ENCODE results near the gene ODAD2. TPM values are rescaled to one million over a fixed set of nuclear protein-coding genes. Genes with fewer than 3 reads are reported as not detected.
A peak's percentile ranks its signal among the peaks of the same experiment; 100 is the strongest.

Gene ODAD2
- total and polyA plus RNA-seq, 12 donors: 0.41 to 1.7 (median 1.0) TPM; not detected in 5

DNA sequence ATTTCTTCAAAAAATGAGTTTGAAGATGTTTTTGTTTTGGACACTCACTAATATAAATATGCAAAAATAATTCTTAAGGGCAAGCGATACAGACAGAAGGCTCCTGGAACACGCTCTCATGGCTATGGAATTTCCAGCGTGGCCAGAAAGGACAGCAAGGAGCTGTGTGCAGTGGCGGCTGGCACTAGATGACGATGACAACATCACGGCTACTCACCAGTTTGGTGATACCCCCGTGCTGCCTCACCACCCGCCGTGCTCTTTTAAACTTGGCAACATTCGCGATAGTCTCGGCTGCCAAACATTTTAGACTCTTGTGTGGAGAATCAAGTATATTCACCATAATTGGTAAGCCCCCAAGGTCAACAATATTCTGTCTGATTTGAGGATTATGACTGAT, 54.9 kb downstream of the ODAD2 start:
- Histone ChIP-seq H3K4me1 (no peaks in the 10 kb centered on the region), H3K36me3 (no peaks in the 10 kb centered on the region), H3K4me3 (no peak overlapping the region), H3K27me3 (peaks cover 0 to 8% (median 0%) of the 10 kb centered on the region in 7 donors), H3K9me3 (no peaks in the 10 kb centered on the region), H3K27ac (no peak overlapping the region)
- no peak for DNase-seq
- intact Hi-C loops (cut with DNase I): no loop called here
- TF ChIP-seq, protein P1, sequence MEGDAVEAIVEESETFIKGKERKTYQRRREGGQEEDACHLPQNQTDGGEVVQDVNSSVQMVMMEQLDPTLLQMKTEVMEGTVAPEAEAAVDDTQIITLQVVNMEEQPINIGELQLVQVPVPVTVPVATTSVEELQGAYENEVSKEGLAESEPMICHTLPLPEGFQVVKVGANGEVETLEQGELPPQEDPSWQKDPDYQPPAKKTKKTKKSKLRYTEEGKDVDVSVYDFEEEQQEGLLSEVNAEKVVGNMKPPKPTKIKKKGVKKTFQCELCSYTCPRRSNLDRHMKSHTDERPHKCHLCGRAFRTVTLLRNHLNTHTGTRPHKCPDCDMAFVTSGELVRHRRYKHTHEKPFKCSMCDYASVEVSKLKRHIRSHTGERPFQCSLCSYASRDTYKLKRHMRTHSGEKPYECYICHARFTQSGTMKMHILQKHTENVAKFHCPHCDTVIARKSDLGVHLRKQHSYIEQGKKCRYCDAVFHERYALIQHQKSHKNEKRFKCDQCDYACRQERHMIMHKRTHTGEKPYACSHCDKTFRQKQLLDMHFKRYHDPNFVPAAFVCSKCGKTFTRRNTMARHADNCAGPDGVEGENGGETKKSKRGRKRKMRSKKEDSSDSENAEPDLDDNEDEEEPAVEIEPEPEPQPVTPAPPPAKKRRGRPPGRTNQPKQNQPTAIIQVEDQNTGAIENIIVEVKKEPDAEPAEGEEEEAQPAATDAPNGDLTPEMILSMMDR (IDR thresholded peaks at IDR 0.05): no peak
- peak in 1 of 8 donors; percentile 41 for ATAC-seq
- WGBS, 2 donors: 56 to 68% methylated on average over 12 of the region's 12 CpGs

GRCh38 chr10:27914888-27915287, 84.0 kb downstream of the ODAD2 start:
- TF ChIP-seq, protein P1 (IDR thresholded peaks at IDR 0.05): no peak
- intact Hi-C loops (cut with DNase I): loop anchor here in 1 of 10 donors (10.0 kb wide), 1 partner anchor 1640 kb away; no protein-coding TSS in a partner anchor
- WGBS, 2 donors: 89 to 91% methylated on average over 3 of the region's 3 CpGs

DNA sequence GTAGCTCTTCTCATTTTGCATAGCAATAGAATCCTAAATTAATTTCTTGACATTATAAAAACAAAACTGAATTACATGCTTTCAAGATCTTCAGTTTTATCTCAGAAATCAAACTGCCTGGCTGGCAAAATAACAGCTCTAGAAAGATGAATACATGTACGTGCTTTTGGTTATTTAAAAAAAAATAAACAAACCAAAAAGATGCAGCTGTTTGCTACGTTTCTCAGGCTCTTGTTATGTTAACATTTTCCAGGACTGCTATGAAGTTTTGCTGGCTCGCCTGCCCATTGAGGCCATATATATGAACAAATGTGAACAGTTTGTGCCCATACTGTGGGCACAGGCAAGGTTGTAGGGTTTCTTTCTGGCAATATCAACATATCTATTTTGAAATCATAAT, 86.6 kb downstream of the ODAD2 start:
- Histone ChIP-seq H3K9me3 (peaks cover 0 to 7% (median 0%) of the 10 kb centered on the region in 11 donors), H3K27me3 (peaks cover 0 to 9% (median 0%) of the 10 kb centered on the region in 7 donors), H3K27ac (no peak overlapping the region), H3K4me1 (no peaks in the 10 kb centered on the region), H3K4me3 (no peak overlapping the region), H3K36me3 (no peaks in the 10 kb centered on the region)
- TF ChIP-seq, protein P1 (IDR thresholded peaks at IDR 0.05): no peak
- intact Hi-C loops (cut with DNase I): loop anchor here in 1 of 10 donors (10.0 kb wide), 1 partner anchor 1643 kb away; no protein-coding TSS in a partner anchor
- 43 to 52% methylated on average over 3 of the region's 3 CpGs for WGBS, 2 donors
- ATAC-seq: no peak
- no peak for DNase-seq

More at GRCh38 chr10:27914888-27915287, 84.0 kb downstream of the ODAD2 start:
- no peak for DNase-seq
- H3K36me3 ChIP-seq: no peaks in the 10 kb centered on the region
- no peak for ATAC-seq
- H3K9me3 ChIP-seq: peaks cover 0 to 7% (median 0%) of the 10 kb centered on the region in 11 donors
- H3K27me3 ChIP-seq: peaks cover 0 to 9% (median 0%) of the 10 kb centered on the region in 7 donors
- no peak overlapping the region for H3K27ac ChIP-seq
- H3K4me3 ChIP-seq: no peak overlapping the region
- H3K4me1 ChIP-seq: no peaks in the 10 kb centered on the region

- Histone ChIP-seq H3K27me3 (peaks cover 0 to 9% (median 0%) of the 10 kb centered on the region in 7 donors), H3K27ac (no peak overlapping the region), H3K4me1 (no peaks in the 10 kb centered on the region), H3K9me3 (peaks cover 0 to 7% (median 0%) of the 10 kb centered on the region in 11 donors), H3K4me3 (no peak overlapping the region), H3K36me3 (no peaks in the 10 kb centered on the region)
- intact Hi-C loops (cut with DNase I): loop anchor here in 1 of 10 donors (10.0 kb wide), 1 partner anchor 1643 kb away; no protein-coding TSS in a partner anchor
- TF ChIP-seq, protein P1 (IDR thresholded peaks at IDR 0.05): no peak
- 25 to 28% methylated on average over 4 of the region's 4 CpGs for WGBS, 2 donors
- ATAC-seq (no peak), DNase-seq (no peak)
These were observed 87.3 kb downstream of the ODAD2 start for GRCh38 chr10:27911539-27911938.

Data from heart right ventricle (tissue), 16 donors.